ENCODE data around the gene FLVCR2.

FLVCR2 gene, protein sequence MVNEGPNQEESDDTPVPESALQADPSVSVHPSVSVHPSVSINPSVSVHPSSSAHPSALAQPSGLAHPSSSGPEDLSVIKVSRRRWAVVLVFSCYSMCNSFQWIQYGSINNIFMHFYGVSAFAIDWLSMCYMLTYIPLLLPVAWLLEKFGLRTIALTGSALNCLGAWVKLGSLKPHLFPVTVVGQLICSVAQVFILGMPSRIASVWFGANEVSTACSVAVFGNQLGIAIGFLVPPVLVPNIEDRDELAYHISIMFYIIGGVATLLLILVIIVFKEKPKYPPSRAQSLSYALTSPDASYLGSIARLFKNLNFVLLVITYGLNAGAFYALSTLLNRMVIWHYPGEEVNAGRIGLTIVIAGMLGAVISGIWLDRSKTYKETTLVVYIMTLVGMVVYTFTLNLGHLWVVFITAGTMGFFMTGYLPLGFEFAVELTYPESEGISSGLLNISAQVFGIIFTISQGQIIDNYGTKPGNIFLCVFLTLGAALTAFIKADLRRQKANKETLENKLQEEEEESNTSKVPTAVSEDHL

DNA sequence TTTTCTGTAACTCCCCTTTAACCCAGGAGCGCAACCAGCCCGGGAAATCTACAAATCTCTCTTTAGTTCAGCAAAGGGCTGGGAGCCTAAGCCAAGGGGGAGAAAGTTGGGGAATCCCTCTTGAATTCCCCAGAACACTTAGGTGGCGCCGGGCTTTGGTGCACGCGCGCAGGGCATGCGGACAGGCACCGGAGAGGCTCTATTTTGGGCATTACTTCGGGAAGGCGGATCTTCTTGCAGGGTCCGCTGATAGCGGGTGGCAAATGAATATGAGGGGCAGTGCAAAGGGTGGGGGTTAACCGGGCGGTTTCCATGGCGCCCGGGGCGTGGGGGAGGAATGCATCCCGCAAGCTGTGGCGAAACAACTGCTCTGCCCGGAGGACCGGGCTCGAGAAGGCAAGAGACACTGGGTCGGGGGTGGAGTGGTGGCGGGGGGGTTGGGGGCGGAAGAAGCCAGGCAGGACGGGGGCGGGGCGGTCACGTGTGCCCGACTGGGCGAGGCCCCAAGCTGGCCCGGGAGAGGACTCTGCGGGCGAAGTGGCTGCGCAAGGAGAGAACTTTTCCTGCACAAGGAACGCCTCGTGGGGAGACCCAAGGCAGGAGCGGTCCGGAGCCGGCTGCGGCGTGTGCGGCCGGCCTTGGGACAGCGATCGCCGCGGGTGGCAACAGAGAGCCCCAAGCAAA, at the start of gene FLVCR2:
FLVCR2 (plus strand) TSS at position 519 of the 684 bp plus-strand sequence. CDS start 353 bp downstream, outside the sequence.
- H3K27me3 ChIP-seq (replicated peaks; ENCODE audit: control insufficient read depth, insufficient read depth, low read length) = no peaks in the 10 kb centered on the region
- peak; percentile 62 for DNase-seq (ENCODE audit: extremely low read depth, insufficient read length)
- TF ChIP-seq, protein P1, sequence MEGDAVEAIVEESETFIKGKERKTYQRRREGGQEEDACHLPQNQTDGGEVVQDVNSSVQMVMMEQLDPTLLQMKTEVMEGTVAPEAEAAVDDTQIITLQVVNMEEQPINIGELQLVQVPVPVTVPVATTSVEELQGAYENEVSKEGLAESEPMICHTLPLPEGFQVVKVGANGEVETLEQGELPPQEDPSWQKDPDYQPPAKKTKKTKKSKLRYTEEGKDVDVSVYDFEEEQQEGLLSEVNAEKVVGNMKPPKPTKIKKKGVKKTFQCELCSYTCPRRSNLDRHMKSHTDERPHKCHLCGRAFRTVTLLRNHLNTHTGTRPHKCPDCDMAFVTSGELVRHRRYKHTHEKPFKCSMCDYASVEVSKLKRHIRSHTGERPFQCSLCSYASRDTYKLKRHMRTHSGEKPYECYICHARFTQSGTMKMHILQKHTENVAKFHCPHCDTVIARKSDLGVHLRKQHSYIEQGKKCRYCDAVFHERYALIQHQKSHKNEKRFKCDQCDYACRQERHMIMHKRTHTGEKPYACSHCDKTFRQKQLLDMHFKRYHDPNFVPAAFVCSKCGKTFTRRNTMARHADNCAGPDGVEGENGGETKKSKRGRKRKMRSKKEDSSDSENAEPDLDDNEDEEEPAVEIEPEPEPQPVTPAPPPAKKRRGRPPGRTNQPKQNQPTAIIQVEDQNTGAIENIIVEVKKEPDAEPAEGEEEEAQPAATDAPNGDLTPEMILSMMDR (IDR thresholded peaks at IDR 0.05; ENCODE audit: insufficient read depth, low read length, poor library complexity, severe bottlenecking) = no peak
- H3K36me3 ChIP-seq (ENCODE audit: control insufficient read depth, insufficient read depth, low read length) = no peaks in the 10 kb centered on the region
- peak within 1 kb of the TSS; percentile 68 for H3K4me3 ChIP-seq (replicated peaks; ENCODE audit: low read depth, low read length)

DNA sequence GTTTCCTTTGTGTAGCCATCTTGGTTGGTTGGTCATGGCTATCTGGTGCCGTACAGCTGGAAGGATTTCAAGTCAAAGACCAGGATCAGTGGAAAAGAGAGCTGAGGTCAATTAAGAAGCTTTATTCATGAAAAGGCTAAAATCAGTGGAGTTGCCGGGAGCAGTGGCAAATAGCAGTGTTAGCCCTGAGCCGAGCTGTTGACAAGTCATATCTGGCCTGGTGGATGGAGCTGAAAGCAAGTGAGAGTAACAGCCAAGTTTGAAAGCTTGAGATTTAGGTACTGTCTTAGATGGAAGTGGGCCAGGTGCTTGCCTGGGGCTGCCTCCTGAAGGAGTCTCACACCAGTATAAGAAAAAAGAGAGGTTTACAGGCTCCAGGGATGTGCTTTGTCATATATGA, 47.2 kb upstream of the FLVCR2 start:
- Histone ChIP-seq H3K27me3 (replicated peaks; ENCODE audit: control insufficient read depth, insufficient read depth, low read length) (no peaks in the 10 kb centered on the region), H3K36me3 (ENCODE audit: control insufficient read depth, insufficient read depth, low read length) (peaks cover 15% of the 10 kb centered on the region), H3K4me3 (replicated peaks; ENCODE audit: low read depth, low read length) (no peak overlapping the region)
- TF ChIP-seq, protein P1 (IDR thresholded peaks at IDR 0.05; ENCODE audit: insufficient read depth, low read length, poor library complexity, severe bottlenecking) = no peak
- no peak for DNase-seq (ENCODE audit: extremely low read depth, insufficient read length)

GRCh38 chr14:75531660-75532317, 46.6 kb upstream of the FLVCR2 start:
- H3K4me3 ChIP-seq (replicated peaks; ENCODE audit: low read depth, low read length) = no peak overlapping the region
- no peaks in the 10 kb centered on the region for H3K27me3 ChIP-seq (replicated peaks; ENCODE audit: control insufficient read depth, insufficient read depth, low read length)
- no peak for DNase-seq (ENCODE audit: extremely low read depth, insufficient read length)
- TF ChIP-seq, protein P1 (IDR thresholded peaks at IDR 0.05; ENCODE audit: insufficient read depth, low read length, poor library complexity, severe bottlenecking) = no peak
- H3K36me3 ChIP-seq (ENCODE audit: control insufficient read depth, insufficient read depth, low read length) = peaks cover 14% of the 10 kb centered on the region

DNA sequence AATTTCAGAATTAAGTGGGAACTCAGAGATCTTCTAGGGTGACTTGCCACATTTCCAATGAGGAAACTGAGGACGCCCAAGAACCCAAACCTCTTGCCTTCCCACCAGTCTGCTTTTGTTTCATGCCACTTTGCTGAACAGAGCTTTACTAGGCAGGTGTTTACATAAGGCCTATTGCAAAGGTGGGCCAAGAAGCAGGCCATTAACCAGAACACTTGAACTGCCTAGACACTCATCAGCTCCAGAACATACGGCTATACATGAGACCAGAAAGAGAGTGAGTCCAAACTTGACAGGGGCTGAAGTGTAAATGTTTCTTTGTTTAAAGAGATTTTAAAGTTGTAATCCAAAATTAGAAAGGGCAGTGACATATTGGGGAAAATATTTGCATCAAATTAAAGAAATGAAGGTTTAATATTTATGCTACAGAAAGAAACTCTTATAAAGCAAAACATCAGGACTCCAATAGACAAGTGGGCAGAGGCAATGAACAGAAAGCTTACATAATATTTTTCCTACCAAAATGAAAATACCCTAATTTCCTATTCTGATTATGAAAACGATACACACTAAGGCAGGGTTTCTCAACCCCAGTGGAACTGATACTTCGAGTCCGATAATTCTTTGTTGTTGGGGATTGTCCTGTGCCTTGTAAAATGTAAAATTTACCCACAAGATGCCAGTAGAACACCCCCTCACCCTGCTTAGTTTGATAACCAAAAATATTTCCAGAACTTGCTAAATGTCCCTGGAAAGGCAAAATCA, 44.4 kb upstream of the FLVCR2 start:
- DNase-seq (ENCODE audit: extremely low read depth, insufficient read length) = no peak
- TF ChIP-seq, protein P1 (IDR thresholded peaks at IDR 0.05; ENCODE audit: insufficient read depth, low read length, poor library complexity, severe bottlenecking) = no peak
- Histone ChIP-seq H3K4me3 (replicated peaks; ENCODE audit: low read depth, low read length) (no peak overlapping the region), H3K36me3 (ENCODE audit: control insufficient read depth, insufficient read depth, low read length) (peaks cover 10% of the 10 kb centered on the region), H3K27me3 (replicated peaks; ENCODE audit: control insufficient read depth, insufficient read depth, low read length) (no peaks in the 10 kb centered on the region)

- TF ChIP-seq, protein P1 (IDR thresholded peaks at IDR 0.05; ENCODE audit: insufficient read depth, low read length, poor library complexity, severe bottlenecking) = no peak
- Histone ChIP-seq H3K4me3 (replicated peaks; ENCODE audit: low read depth, low read length) (no peak overlapping the region), H3K27me3 (replicated peaks; ENCODE audit: control insufficient read depth, insufficient read depth, low read length) (no peaks in the 10 kb centered on the region), H3K36me3 (ENCODE audit: control insufficient read depth, insufficient read depth, low read length) (peaks cover 8% of the 10 kb centered on the region)
- DNase-seq (ENCODE audit: extremely low read depth, insufficient read length) = no peak
These were observed 43.1 kb upstream of the FLVCR2 start for GRCh38 chr14:75535164-75535898.

Measured in GM06990 (cell line).